HG03196 (cell line): ENCODE measurements around the gene SKIL.

Source experiments
- ATAC-seq: cut with Tn5 transposase; IDR thresholded peaks from one replicate; pipeline ENCODE4 v1.9.1; 2021; ENCODE audit not compliant: unreplicated experiment

SKIL gene

DNA sequence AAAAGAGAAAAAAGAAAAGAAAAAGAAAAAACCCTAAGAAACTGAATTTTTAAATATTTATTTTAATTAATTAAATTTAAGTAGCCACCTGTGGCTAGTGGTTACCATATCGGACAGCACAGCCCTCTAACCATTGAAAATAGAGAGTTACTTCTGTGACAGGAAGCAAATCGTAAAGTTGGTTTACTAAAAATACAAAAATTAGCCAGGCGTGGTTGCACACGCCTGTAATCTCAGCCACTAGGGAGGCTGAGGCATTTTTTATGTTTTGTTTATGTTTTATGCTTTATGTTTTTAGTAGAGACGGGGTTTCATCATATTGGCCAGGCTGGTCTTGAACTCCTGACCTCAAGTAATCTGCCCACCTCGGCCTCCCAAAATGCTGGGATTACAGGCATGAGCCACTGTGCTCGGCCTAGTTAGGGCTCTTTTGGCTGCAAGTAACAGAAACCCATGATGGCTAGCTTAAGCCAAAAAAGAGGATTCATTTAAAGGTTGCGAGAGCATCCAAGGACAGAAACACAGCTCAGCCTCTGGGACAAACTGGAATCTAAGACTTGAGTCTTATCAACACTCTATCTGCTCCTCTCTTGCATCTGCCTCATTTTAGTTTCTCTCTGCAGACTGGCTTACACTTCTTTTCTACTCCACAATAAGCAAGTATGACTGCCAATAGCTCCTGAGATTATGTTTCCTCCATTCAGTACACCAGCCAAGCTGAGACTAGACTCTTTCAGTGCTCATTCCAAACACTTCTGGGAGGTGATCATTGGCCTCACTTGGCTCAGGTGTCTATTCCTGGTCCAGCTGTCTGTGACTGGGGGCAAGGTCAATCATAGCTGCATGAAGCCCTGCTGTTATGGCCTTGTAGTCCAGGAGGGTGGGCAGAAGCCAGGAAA lies 6.8 kb upstream of the SKIL start:
- no peak for ATAC-seq

- no peak for ATAC-seq
Measured at GRCh38 chr3:170352936-170353335, 4.6 kb upstream of the SKIL start.

- ATAC-seq, result no peak
Measured at GRCh38 chr3:170353485-170353884, 4.0 kb upstream of the SKIL start.

DNA sequence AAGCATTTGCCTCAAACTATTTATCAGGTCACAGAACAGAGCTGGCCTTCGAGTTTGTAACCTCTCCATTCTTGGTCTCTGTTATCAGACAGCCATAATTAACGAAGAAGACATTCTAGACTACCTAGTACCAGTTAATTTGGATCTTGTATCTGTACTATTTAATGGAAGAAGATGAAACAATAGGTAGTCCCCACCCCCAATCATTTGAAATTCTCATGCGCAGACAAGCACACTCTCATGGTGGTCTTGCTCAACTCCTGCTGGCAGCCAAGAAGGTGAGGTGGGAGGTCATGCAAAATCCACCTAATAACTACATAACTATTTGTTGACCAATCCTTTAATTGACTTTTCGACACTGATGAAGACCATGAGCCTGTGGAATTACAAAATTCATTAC lies 2.8 kb upstream of the SKIL start:
- no peak for ATAC-seq

GRCh38 chr3:170355738-170356595 lies 1.5 kb upstream of the SKIL start:
- peak; percentile 28 for ATAC-seq

DNA sequence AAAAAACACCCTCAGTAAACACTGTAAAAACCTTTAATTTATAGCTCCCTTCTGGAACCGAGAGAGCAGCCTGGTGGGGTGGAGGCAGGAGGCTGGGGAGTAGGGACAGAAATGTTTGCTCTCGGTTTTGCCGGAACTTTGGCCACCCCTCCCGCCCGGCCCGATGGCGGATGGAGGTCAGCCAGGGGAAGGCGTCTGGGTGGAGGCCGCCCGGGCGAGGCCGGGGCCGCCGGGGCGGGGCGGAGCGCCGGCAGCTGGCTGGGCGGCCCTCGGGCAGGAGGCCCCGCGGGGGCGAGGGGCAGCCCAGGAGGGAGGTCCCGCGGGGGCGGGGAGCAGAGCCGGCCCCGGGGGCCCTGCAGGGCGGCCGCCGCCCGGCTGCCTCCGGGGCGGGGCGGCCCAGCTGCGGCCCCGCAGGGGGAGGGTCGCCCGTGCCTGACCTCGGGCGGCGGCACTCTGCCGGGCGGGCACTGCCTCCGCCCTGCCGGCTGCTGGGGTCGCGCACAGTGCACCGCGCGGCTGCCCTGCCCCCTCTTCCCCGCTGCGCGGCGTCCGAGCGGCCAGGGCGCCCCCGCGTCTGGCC lies 829 bp upstream of the SKIL start:
- peak; percentile 45 for ATAC-seq

GRCh38 chr3:170358042-170359010 lies 811 bp downstream of the SKIL start:
- ATAC-seq, result peak; percentile 8

DNA sequence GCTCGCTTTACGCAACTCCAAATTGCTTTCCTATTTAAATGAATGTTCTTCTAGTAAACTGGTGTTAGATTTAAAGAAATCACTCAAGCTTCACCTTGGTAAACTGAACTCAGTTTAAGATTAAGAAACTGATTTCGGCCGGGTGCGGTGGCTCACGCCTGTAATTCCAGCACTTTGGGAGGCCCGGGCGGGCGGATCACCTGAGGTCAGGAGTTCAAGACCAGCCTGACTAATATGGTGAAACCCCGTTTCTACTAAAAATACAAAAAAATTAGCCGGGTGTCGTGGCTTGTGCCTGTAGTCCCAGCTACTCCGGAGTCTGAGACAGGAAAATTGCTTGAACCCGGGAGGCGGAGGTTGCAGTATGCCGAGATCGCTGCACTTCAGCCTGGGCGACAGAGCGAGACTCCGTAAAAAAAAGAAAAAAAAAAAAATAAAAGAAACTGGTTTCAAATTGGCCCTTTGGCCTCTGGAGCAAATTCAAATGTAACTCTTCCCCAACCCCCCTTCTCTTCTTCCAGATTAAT lies 1.7 kb downstream of the SKIL start:
- no peak for ATAC-seq

- no peak for ATAC-seq
Measured at GRCh38 chr3:170360466-170360865, 3.0 kb downstream of the SKIL start.

DNA sequence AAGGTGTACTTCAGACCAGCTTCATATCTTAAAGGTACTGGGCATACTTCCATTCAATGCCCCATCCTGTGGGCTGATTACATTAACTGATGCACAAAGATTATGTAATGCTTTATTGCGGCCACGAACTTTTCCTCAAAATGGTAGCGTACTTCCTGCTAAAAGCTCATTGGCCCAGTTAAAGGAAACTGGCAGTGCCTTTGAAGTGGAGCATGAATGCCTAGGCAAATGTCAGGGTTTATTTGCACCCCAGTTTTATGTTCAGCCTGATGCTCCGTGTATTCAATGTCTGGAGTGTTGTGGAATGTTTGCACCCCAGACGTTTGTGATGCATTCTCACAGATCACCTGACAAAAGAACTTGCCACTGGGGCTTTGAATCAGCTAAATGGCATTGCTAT lies 3.4 kb downstream of the SKIL start:
- ATAC-seq, result no peak

GRCh38 chr3:170361711-170362110 lies 4.2 kb downstream of the SKIL start:
- no peak for ATAC-seq

DNA sequence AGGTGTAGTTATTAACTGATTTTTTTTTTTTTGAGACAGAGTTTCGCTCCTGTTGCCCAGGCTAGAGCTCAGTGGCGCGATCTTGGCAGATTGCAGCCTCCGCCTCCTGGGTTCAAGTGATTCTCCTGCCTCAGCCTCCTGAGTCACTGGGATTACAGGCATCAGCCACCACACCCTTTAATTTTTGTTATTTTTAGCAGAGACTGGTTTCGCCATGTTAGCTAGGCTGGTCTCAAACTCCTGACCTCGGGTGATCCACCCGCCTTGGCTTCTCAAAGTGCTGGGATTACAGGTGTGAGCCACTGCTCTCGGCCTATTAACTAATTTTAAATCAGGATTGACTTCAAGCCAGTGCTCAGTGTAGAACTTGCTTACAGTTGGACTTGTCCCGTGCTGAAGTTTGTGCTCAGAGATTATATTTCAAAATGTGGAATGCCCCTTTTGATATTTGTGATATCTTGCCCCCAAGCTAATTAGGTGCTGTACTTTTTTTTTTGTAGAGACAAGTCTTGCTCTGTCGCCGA lies 6.0 kb downstream of the SKIL start:
- ATAC-seq, result no peak

DNA sequence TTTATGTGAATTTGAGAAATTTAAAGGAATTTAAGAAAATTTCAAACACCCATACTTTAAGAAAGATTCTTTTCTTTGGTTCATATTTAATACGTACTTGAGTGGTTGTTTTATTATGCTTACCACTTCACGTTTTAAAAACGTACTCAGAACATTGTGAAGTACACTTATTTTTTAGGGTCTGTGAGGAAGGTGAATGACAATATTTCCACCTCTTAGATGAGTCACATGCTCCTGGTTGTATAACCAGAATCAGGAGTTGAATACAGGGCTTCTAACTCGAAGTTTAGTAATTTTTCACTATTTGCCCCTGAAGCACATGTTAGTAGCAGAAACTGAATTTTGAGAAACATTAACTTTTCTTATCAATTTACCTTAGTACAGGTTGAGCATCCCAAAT lies 7.5 kb downstream of the SKIL start:
- no peak for ATAC-seq

GRCh38 chr3:170367797-170368196 lies 10.3 kb downstream of the SKIL start:
- ATAC-seq, result no peak

- no peak for ATAC-seq
Measured at GRCh38 chr3:170368921-170369320, 11.4 kb downstream of the SKIL start.

DNA sequence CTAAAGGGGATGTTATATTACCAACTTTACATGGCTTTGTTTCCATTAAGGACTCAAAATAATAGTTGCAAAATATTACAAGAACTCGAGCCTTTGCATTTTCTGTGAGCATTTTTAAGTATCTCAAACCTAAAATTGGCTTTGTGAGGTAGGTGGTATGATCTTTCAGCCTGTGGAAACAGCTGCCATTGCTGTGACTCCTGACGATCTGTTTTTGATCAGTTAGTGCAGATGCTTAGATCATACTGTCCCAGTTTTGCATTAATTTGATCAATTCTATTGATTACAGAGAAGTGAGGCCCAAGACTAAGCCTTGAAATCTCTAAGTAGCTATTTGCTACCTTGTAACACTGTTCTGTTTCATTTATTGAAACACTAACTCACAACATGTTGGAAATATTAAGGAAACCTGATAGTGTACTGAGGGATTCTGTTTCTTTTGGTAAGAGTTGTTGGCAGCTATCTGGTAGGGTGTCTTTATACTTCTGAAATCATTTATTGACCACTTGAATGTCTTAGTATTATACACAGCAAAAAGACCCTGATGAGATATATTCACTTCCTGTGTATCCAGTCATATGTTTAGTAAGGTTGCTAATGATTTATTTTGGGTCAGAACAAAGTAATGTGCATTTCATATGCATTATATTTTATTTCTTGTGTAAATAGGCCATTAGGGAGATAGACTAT lies 14.8 kb downstream of the SKIL start:
- no peak for ATAC-seq

- ATAC-seq, result no peak
Measured at GRCh38 chr3:170383567-170383966, 26.1 kb downstream of the SKIL start.

DNA sequence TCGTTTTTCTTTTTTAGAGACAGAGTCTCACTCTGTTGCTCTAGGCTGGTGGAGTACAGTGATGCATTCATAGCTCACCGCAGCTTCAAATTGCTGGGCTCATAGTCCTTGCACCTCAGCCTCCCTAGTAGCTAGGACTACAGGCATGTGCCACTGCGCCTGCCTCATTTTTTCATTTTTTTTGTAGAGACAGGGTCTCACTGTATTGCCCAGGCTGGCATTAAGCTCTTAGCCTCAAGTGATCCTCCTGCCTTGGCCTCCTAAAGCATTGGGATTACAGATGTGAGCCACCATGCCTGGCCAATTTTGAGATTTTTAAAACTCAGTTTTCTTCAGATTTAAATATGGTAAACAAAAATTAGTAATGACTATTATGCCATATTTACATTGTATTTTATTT lies 29.0 kb downstream of the SKIL start:
- no peak for ATAC-seq

- no peak for ATAC-seq
Measured at GRCh38 chr3:170387950-170388349, 30.4 kb downstream of the SKIL start.
